Activated T-cell treated with anti-CD3 and anti-CD28 coated beads, Interleukin-2, amount 50 U/mL, for 72 hours (primary cell): Measurements from ENCODE around the gene RMND1. TPM values are rescaled to one million over a fixed set of nuclear protein-coding genes. Genes with fewer than 3 reads are reported as not detected.
"Not testable (repeated sequence)": the region's sequence is repeated elsewhere in the genome, so short reads cannot be mapped to it uniquely, and the experiment has no call there.

Source experiments
- ATAC-seq, 2 donors: fragments of 150-1000 bp; cut with Tn5 transposase; replicated peaks in 1 of 2; 2 replicates each; pipeline ENCODE4 v1.10.0; 2021; ENCODE audit warnings: moderate library complexity in 2 of 2, mild to moderate bottlenecking in 1 of 2
- DNase-seq, 2 donors: peaks; one replicate each; pipeline ENCODE4 v3.0.0; 2021 to 2022; ENCODE audit warnings: mixed read lengths in 1 of 2
- H3K27ac Mint-ChIP-seq: one replicate; pipeline ENCODE4 v1.8.0; 2022; ENCODE audit warnings: mild to moderate bottlenecking, moderate library complexity, mixed read lengths
- H3K27me3 Mint-ChIP-seq: one replicate; pipeline ENCODE4 v1.8.0; 2022; ENCODE audit warnings: low read depth, mixed read lengths
- H3K36me3 Mint-ChIP-seq, 2 donors: one replicate each; pipeline ENCODE4 v1.8.0; 2022; ENCODE audit warnings: mixed read lengths in 2 of 2, mild to moderate bottlenecking in 1 of 2; ENCODE audit not compliant: insufficient read depth in 2 of 2
- H3K4me1 Mint-ChIP-seq: one replicate; pipeline ENCODE4 v1.8.0; 2022; ENCODE audit warnings: low read depth, mixed read lengths
- H3K4me3 Mint-ChIP-seq, 2 donors: one replicate each; pipeline ENCODE4 v1.8.0; 2022; ENCODE audit warnings: mild to moderate bottlenecking in 2 of 2, mixed read lengths in 2 of 2, moderate library complexity in 2 of 2
- H3K9me3 Mint-ChIP-seq, 2 donors: one replicate each; pipeline ENCODE4 v1.8.0; 2022; ENCODE audit warnings: mixed read lengths in 2 of 2
- total RNA-seq, 2 donors: library from RNA; stranded (reverse); gene quantifications; one replicate each; pipeline ENCODE4 v1.2.3, GENCODE V29; 2022

Gene RMND1
- total RNA-seq, 2 donors from 2014 or later = 22.7 to 26.6 TPM

- no peaks in the 10 kb centered on the region for H3K27me3 Mint-ChIP-seq
- H3K27ac Mint-ChIP-seq = peak overlapping the region; percentile 1
- ATAC-seq = no peak
- H3K9me3 Mint-ChIP-seq = no peaks in the 10 kb centered on the region
- peaks cover 65% of the 10 kb centered on the region for H3K4me1 Mint-ChIP-seq
- no peak for DNase-seq
- H3K36me3 Mint-ChIP-seq = peaks cover 2 to 9% of the 10 kb centered on the region in 2 donors
- H3K4me3 Mint-ChIP-seq = no peak overlapping the region
Observed at GRCh38 chr6:151384151-151384550, 67.8 kb downstream of the RMND1 start.

GRCh38 chr6:151382631-151383030, 69.3 kb downstream of the RMND1 start:
- not testable (repeated sequence) for H3K36me3 Mint-ChIP-seq, H3K4me3 Mint-ChIP-seq, ATAC-seq, DNase-seq, H3K9me3 Mint-ChIP-seq, H3K27ac Mint-ChIP-seq, H3K27me3 Mint-ChIP-seq
- peaks cover 68% of the 10 kb centered on the region for H3K4me1 Mint-ChIP-seq

- DNase-seq = no peak
- Mint-ChIP-seq H3K27ac (peak overlapping the region; percentile 88), H3K4me3 (peak overlapping the region; percentile 87 to 90), H3K4me1 (peaks cover 71% of the 10 kb centered on the region), H3K27me3 (no peaks in the 10 kb centered on the region), H3K36me3 (peaks cover 2 to 9% of the 10 kb centered on the region in 2 donors), H3K9me3 (no peaks in the 10 kb centered on the region)
- peak; percentile 59 to 69 for ATAC-seq
Observed at GRCh38 chr6:151381722-151382121, 70.2 kb downstream of the RMND1 start.

- Mint-ChIP-seq H3K27ac (peak overlapping the region; percentile 90), H3K4me1 (peaks cover 73% of the 10 kb centered on the region), H3K36me3 (peaks cover 2 to 9% of the 10 kb centered on the region in 2 donors), H3K4me3 (peak overlapping the region; percentile 87 to 90), H3K9me3 (no peaks in the 10 kb centered on the region), H3K27me3 (no peaks in the 10 kb centered on the region)
- ATAC-seq (peak in 1 of 2 donors; percentile 24), DNase-seq (no peak)
Observed at GRCh38 chr6:151380848-151381205, 71.1 kb downstream of the RMND1 start.

GRCh38 chr6:151379933-151380847, 71.7 kb downstream of the RMND1 start:
- H3K27ac Mint-ChIP-seq = peak overlapping the region; percentile 90
- no peaks in the 10 kb centered on the region for H3K27me3 Mint-ChIP-seq
- H3K4me1 Mint-ChIP-seq = peaks cover 71% of the 10 kb centered on the region
- ATAC-seq (peak; percentile 67 to 73), DNase-seq (no peak)
- H3K4me3 Mint-ChIP-seq = peak overlapping the region; percentile 87 to 90
- H3K9me3 Mint-ChIP-seq = no peaks in the 10 kb centered on the region
- peaks cover 2 to 9% of the 10 kb centered on the region in 2 donors for H3K36me3 Mint-ChIP-seq

- no peaks in the 10 kb centered on the region for H3K9me3 Mint-ChIP-seq
- ATAC-seq (no peak), DNase-seq (no peak)
- peaks cover 86% of the 10 kb centered on the region for H3K4me1 Mint-ChIP-seq
- peaks cover 7% of the 10 kb centered on the region in 2 donors for H3K36me3 Mint-ChIP-seq
- H3K27me3 Mint-ChIP-seq = no peaks in the 10 kb centered on the region
- no peak overlapping the region for H3K27ac Mint-ChIP-seq
- H3K4me3 Mint-ChIP-seq = peak overlapping the region in 1 of 2 donors; percentile 71
Observed at GRCh38 chr6:151377095-151377494, 74.8 kb downstream of the RMND1 start.

- peaks cover 10 to 14% of the 10 kb centered on the region in 2 donors for H3K36me3 Mint-ChIP-seq
- H3K27me3 Mint-ChIP-seq = no peaks in the 10 kb centered on the region
- ATAC-seq (no peak), DNase-seq (no peak)
- H3K4me1 Mint-ChIP-seq = peaks cover 88% of the 10 kb centered on the region
- H3K27ac Mint-ChIP-seq = peak overlapping the region; percentile 31
- H3K4me3 Mint-ChIP-seq = peak overlapping the region in 1 of 2 donors; percentile 71
- no peaks in the 10 kb centered on the region for H3K9me3 Mint-ChIP-seq
Observed at GRCh38 chr6:151376440-151376839, 75.5 kb downstream of the RMND1 start.

GRCh38 chr6:151375833-151376232, 76.1 kb downstream of the RMND1 start:
- Mint-ChIP-seq H3K36me3 (peaks cover 14 to 20% of the 10 kb centered on the region in 2 donors), H3K27ac (peak overlapping the region; percentile 31), H3K4me3 (peak overlapping the region in 1 of 2 donors; percentile 71), H3K4me1 (peaks cover 86% of the 10 kb centered on the region), H3K9me3 (no peaks in the 10 kb centered on the region), H3K27me3 (no peaks in the 10 kb centered on the region)
- ATAC-seq = no peak
- DNase-seq = no peak

GRCh38 chr6:151374036-151374683, 77.8 kb downstream of the RMND1 start:
- Mint-ChIP-seq H3K4me1 (peaks cover 71% of the 10 kb centered on the region), H3K9me3 (no peaks in the 10 kb centered on the region), H3K36me3 (peaks cover 14 to 20% of the 10 kb centered on the region in 2 donors), H3K27me3 (no peaks in the 10 kb centered on the region), H3K4me3 (peak overlapping the region; percentile 68 to 78), H3K27ac (peak overlapping the region; percentile 80)
- ATAC-seq (peak in 1 of 2 donors; percentile 25), DNase-seq (no peak)

GRCh38 chr6:151372164-151372563, 79.8 kb downstream of the RMND1 start:
- H3K36me3 Mint-ChIP-seq = peaks cover 14 to 20% of the 10 kb centered on the region in 2 donors
- ATAC-seq = peak; percentile 33 to 50
- DNase-seq = no peak

GRCh38 chr6:151370509-151371078, 81.3 kb downstream of the RMND1 start:
- DNase-seq (no peak), ATAC-seq (no peak)
- no peaks in the 10 kb centered on the region for H3K27me3 Mint-ChIP-seq
- peaks cover 17 to 28% of the 10 kb centered on the region in 2 donors for H3K36me3 Mint-ChIP-seq
- H3K4me3 Mint-ChIP-seq = no peak overlapping the region
- H3K9me3 Mint-ChIP-seq = no peaks in the 10 kb centered on the region
- peaks cover 43% of the 10 kb centered on the region for H3K4me1 Mint-ChIP-seq
- peak overlapping the region; percentile 74 for H3K27ac Mint-ChIP-seq

More at GRCh38 chr6:151372164-151372563, 79.8 kb downstream of the RMND1 start:
- no peaks in the 10 kb centered on the region for H3K27me3 Mint-ChIP-seq
- H3K4me1 Mint-ChIP-seq = peaks cover 57% of the 10 kb centered on the region
- H3K9me3 Mint-ChIP-seq = no peaks in the 10 kb centered on the region
- peak overlapping the region; percentile 68 to 78 for H3K4me3 Mint-ChIP-seq
- peak overlapping the region; percentile 74 for H3K27ac Mint-ChIP-seq

GRCh38 chr6:151365233-151365632, 86.7 kb downstream of the RMND1 start:
- Mint-ChIP-seq H3K4me1 (no peaks in the 10 kb centered on the region), H3K36me3 (peaks cover 6 to 17% of the 10 kb centered on the region in 2 donors), H3K27ac (no peak overlapping the region), H3K27me3 (no peaks in the 10 kb centered on the region), H3K4me3 (no peak overlapping the region), H3K9me3 (no peaks in the 10 kb centered on the region)
- no peak for ATAC-seq
- no peak for DNase-seq

- Mint-ChIP-seq H3K27me3 (no peaks in the 10 kb centered on the region), H3K4me1 (peaks cover 12% of the 10 kb centered on the region), H3K4me3 (no peak overlapping the region), H3K36me3 (peaks cover 0 to 5% of the 10 kb centered on the region in 2 donors), H3K27ac (no peak overlapping the region), H3K9me3 (no peaks in the 10 kb centered on the region)
- DNase-seq (no peak), ATAC-seq (no peak)
Observed at GRCh38 chr6:151359486-151359885, 92.4 kb downstream of the RMND1 start.
